ENCODE data around the gene SNRNP25.

Gene SNRNP25

DNA sequence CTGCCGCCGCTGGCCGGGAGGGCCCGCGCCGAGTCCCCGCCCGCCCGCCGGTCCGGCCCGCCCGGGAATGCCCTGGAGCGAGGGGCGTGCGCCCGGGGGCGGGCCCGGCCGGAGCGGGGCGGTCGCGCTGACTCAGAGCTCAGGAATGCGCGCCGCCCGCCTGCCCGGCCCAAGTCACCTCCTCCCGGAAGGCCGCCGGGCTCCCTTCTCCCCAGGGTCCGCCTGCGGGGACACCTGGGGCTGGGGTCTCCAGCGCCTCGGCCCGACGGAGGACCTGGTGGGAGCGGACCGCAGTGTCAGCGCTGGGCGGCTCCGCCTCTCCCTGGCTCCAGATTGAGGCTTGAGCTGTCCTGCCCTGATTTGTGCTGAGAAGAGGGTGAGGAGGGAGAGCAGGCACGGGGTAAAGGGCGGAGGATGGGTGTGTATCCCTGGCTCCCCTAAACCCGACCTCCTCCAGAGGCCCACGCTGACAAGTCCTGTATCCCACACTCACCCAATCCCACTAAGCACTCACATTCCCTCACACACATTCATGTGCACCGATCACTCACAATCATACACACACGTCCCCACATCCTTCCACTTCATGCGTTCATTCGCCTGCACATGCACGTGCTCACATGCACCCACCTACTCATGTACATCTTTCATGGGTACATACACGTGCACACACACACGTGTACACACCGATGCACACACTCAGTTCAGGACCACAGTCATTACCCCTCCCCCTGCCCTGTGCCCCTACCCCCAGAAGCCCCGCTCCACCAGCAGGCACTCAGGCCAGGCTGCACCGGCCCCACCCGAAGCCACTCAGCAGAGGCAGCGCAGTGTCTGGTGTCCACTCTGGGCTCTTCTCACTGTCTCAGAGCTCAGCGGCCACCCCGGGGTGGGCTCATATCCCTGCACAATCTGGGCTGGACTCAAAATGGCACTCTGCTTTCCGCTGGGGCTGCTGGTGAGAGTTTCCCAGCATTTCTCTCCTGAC lies 19.2 kb downstream of the SNRNP25 start, which contains the start of gene RHBDF1:
Gene RHBDF1, minus strand, starts transcription at position 71 of the 988 bp plus-strand sequence. CDS start 7,616 bp downstream, outside the sequence.
- H3K4me1 Mint-ChIP-seq (ENCODE audit: low read depth in 2 of 2), result peaks cover 17 to 19% of the 10 kb centered on the region in 2 donors
- DNase-seq, result no peak
- ATAC-seq (replicated peaks), result peak; percentile 43

DNA sequence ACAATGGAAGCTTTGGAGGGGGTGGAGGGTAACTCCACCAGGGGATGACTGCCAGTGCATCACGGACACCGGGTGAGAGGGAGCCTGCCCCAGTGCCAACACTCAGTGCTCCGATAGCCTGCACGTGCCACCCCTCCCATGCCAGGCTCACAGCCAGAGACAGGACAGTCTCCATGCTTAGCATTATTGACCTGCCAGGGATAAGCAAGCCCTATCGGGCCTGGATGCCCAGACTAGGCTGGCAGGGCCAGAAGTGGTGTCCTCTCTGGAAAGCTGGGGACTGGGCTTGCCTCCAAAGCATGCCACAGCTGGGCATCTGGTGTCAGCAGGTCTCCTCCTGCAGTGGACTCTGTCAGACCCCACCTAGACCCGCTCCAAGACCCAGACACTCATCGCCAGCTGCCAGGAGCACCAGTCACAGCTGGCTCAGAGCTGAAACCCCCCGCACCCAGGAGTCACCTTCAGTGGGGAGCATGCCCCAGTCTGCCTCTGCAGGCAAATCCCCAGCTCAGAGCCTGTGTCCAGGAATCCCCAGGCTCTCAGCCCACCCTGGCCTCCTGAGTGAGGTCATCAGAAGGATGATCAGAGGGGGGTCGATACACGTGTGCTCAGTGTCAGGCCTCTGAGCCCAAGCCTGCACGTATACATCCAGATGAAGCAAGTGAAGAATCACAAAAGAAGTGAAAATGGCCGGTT lies 20.6 kb downstream of the SNRNP25 start:
- Mint-ChIP-seq H3K9me3 (no peaks in the 10 kb centered on the region), H3K27ac (no peak overlapping the region), H3K36me3 (ENCODE audit: insufficient read depth) (peaks cover 5% of the 10 kb centered on the region), H3K4me1 (ENCODE audit: low read depth in 2 of 2) (peaks cover 25 to 26% of the 10 kb centered on the region in 2 donors), H3K27me3 (peaks cover 24 to 54% of the 10 kb centered on the region in 2 donors), H3K4me3 (peak overlapping the region in 1 of 2 donors; percentile 43)
- no peak for DNase-seq
- ATAC-seq (replicated peaks), result no peak

More for the DNA sequence above, 19.2 kb downstream of the SNRNP25 start, which contains the start of gene RHBDF1:
- Mint-ChIP-seq H3K27ac (no peak within 1 kb of the TSS), H3K9me3 (no peaks in the 10 kb centered on the region), H3K4me3 (peak within 1 kb of the TSS; percentile 43 to 54), H3K36me3 (ENCODE audit: insufficient read depth) (peaks cover 3% of the 10 kb centered on the region), H3K27me3 (peaks cover 24 to 54% of the 10 kb centered on the region in 2 donors)

DNA sequence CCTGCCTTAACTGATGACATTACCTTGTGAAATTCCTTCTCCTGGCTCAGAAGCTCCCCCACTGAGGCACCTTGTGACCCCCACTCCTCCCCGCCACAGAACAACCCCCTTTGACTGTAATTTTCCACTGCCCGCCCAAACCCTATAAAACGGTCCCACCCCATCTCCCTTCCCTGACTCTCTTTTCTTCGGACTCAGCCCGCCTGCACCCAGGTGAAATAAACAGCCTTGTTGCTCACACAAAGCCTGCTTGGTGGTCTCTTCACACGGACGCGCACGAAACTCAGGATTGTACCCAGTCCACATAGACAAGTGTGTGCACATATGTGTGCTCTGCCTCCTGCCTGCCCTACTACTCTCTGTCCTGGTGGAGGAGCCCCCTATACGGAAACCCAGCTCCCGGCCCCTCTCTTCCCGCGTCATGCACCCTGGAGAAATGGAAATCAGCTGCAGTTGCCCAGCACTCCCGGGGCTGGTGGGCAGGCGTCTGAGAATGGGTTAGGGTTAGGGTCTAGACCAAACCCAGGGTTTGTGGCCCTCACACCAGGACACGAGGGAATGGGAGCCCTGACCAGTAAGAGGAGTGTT lies 21.2 kb downstream of the SNRNP25 start:
- Mint-ChIP-seq H3K9me3 (no peaks in the 10 kb centered on the region), H3K4me3 (no peak overlapping the region), H3K36me3 (ENCODE audit: insufficient read depth) (peaks cover 7% of the 10 kb centered on the region), H3K27me3 (peaks cover 24 to 48% of the 10 kb centered on the region in 2 donors), H3K4me1 (ENCODE audit: low read depth in 2 of 2) (peaks cover 28 to 30% of the 10 kb centered on the region in 2 donors), H3K27ac (no peak overlapping the region)
- ATAC-seq (replicated peaks) (no peak), DNase-seq (no peak)

DNA sequence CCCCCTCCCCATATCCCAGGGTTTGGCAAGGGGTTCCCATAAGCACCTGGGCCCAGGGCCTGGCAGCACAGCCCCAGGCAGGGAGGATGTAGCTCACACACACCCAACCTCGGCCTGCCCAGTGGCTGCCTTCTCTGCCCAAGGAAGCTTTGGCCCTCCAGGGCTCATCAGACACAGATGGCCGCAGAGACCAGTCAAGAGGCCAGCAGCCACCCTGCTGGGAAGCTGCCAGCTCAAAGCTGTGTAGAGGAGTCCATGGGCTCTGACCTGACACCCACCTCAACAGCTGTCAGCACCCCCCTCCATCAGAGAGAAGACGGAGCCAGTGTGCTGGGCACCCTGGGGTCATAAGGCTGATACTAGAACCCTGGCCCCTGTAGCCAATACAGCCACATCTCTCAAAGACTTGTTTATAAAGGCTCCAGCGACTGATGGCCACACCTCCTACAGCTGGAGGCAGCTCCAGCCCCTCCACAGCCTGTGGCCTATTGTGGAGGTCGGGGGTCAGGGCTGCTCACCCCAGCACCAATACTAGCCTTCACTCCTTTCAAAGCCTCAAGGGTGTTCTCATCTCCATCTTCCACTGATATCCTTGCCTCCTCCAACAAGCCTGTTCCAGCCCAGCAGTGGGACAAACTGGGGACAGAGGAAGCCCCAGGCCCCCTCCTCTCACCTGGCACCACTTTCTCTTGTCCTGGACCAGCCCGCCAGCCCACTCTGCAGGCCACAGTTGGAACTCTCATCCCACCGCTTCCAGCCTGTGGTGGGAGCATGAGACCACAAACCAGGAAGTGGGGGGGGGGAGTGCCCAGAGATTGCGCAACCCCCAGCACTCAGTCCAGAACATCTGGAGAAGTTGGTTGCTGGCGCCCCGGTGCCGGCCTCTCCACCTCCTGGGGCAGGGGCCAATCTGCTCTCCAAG lies 22.2 kb downstream of the SNRNP25 start:
- DNase-seq, result no peak

GRCh38 chr16:76535-77272 lies 23.1 kb downstream of the SNRNP25 start:
- Mint-ChIP-seq H3K4me1 (ENCODE audit: low read depth in 2 of 2) (peaks cover 31% of the 10 kb centered on the region in 2 donors), H3K36me3 (ENCODE audit: insufficient read depth) (peaks cover 7% of the 10 kb centered on the region), H3K9me3 (no peaks in the 10 kb centered on the region), H3K4me3 (peak overlapping the region; percentile 84 to 87), H3K27me3 (peaks cover 20 to 29% of the 10 kb centered on the region in 2 donors), H3K27ac (peak overlapping the region; percentile 49 to 72)
- ATAC-seq (replicated peaks), result no peak
- DNase-seq, result no peak

More for the DNA sequence above, 22.2 kb downstream of the SNRNP25 start:
- ATAC-seq (replicated peaks), result no peak
- peak overlapping the region; percentile 44 to 72 for H3K27ac Mint-ChIP-seq
- H3K36me3 Mint-ChIP-seq (ENCODE audit: insufficient read depth), result peaks cover 7% of the 10 kb centered on the region
- peak overlapping the region; percentile 84 to 87 for H3K4me3 Mint-ChIP-seq
- H3K4me1 Mint-ChIP-seq (ENCODE audit: low read depth in 2 of 2), result peaks cover 28 to 31% of the 10 kb centered on the region in 2 donors
- no peaks in the 10 kb centered on the region for H3K9me3 Mint-ChIP-seq
- H3K27me3 Mint-ChIP-seq, result peaks cover 21 to 38% of the 10 kb centered on the region in 2 donors

DNA sequence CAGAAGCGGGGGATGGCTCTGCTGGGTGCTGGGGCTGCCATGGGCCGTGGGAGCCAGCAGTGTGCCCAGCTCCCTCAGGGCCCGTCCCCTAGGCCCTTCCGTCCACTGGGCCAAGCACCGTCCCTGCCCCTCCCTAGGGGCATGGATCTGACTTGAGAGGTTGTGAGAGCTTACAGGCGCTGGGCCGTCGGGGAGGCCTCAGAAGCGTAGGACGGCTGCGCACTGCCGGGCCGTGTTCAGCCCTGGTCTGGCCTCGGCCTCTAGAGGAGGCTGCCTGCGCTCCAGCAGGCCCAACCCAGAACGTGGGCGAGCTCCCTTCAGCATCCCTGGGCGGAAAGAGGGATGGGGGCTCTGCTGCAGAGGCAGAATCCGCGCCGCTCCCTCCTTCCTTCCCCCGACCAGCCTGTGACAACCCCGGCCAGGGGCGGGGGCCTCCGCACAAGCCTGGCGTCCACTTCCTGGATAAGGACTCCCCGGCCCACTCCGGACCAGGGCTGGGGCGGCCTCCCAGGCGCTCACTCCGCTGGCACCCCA lies 23.7 kb downstream of the SNRNP25 start:
- Mint-ChIP-seq H3K4me3 (peak overlapping the region; percentile 84 to 87), H3K27ac (peak overlapping the region; percentile 49 to 72), H3K9me3 (no peaks in the 10 kb centered on the region), H3K4me1 (ENCODE audit: low read depth in 2 of 2) (peaks cover 31% of the 10 kb centered on the region in 2 donors), H3K27me3 (peaks cover 20 to 28% of the 10 kb centered on the region in 2 donors), H3K36me3 (ENCODE audit: insufficient read depth) (peaks cover 7% of the 10 kb centered on the region)
- peak in 1 of 3 experiments; percentile 10 for DNase-seq
- peak; percentile 25 for ATAC-seq (replicated peaks)

- no peaks in the 10 kb centered on the region for H3K9me3 Mint-ChIP-seq
- H3K27me3 Mint-ChIP-seq, result peaks cover 17 to 23% of the 10 kb centered on the region in 2 donors
- peaks cover 7% of the 10 kb centered on the region for H3K36me3 Mint-ChIP-seq (ENCODE audit: insufficient read depth)
- peak; percentile 82 for ATAC-seq (replicated peaks)
- peak; percentile 69 to 77 (median 75) for DNase-seq
- H3K4me1 Mint-ChIP-seq (ENCODE audit: low read depth in 2 of 2), result peaks cover 29 to 32% of the 10 kb centered on the region in 2 donors
- peak within 1 kb of the TSS; percentile 82 to 88 for H3K27ac Mint-ChIP-seq
- H3K4me3 Mint-ChIP-seq, result peak within 1 kb of the TSS; percentile 84 to 87
Observed at GRCh38 chr16:77807-78443, 24.3 kb downstream of the SNRNP25 start, which contains the start of gene MPG. MPG (plus strand) TSS chr16:78225; CDS start chr16:78310, 85 bp downstream.

GRCh38 chr16:78444-79150 lies 25.0 kb downstream of the SNRNP25 start:
- peak in 1 of 3 experiments; percentile 18 for DNase-seq
- Mint-ChIP-seq H3K9me3 (no peaks in the 10 kb centered on the region), H3K4me3 (peak overlapping the region; percentile 84 to 87), H3K27ac (peak overlapping the region; percentile 82 to 88), H3K27me3 (peaks cover 11 to 17% of the 10 kb centered on the region in 2 donors), H3K4me1 (ENCODE audit: low read depth in 2 of 2) (peaks cover 29 to 34% of the 10 kb centered on the region in 2 donors), H3K36me3 (ENCODE audit: insufficient read depth) (peaks cover 7% of the 10 kb centered on the region)
- ATAC-seq (replicated peaks), result peak; percentile 38

DNA sequence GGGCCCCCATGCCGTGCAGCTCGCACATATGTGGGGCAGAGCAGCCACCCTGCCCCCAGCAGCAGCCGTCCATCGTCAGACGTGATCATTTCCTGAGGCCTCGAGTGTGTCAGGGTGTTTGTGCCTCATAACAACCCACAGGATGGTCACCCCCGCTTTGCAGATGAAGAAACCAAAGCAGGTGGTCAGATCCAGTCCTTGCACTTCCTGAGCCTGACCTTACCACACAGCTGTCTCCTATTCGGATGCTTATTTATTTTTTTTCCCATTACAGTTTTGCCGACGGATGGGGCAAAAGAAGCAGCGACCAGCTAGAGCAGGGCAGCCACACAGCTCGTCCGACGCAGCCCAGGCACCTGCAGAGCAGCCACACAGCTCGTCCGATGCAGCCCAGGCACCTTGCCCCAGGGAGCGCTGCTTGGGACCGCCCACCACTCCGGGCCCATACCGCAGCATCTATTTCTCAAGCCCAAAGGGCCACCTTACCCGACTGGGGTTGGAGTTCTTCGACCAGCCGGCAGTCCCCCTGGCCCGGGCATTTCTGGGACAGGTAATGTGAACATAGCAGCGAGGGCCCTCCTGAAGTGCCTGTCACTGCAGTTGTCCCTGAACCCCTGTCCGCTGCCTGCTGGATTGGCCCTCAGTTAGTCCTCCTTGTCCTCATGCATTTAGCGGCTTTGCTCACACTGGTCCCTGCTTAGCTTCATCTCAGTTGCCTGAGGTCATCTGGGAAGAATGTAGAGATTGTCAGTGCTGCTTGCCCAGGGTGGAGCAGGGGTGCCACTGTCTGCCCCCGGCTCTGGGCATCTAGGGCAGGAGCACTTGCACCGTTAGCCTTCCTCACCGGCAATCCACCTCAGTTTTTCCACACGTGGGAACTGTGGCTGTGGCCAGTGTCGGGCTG lies 25.8 kb downstream of the SNRNP25 start:
- DNase-seq, result no peak
- H3K27ac Mint-ChIP-seq, result peak overlapping the region; percentile 82 to 88
- peaks cover 35 to 42% of the 10 kb centered on the region in 2 donors for H3K4me1 Mint-ChIP-seq (ENCODE audit: low read depth in 2 of 2)
- peak overlapping the region; percentile 84 to 87 for H3K4me3 Mint-ChIP-seq
- ATAC-seq (replicated peaks), result no peak
- H3K9me3 Mint-ChIP-seq, result no peaks in the 10 kb centered on the region
- H3K27me3 Mint-ChIP-seq, result peaks cover 6 to 9% of the 10 kb centered on the region in 2 donors
- peaks cover 10% of the 10 kb centered on the region for H3K36me3 Mint-ChIP-seq (ENCODE audit: insufficient read depth)

GRCh38 chr16:83060-83603 lies 29.5 kb downstream of the SNRNP25 start:
- Mint-ChIP-seq H3K9me3 (no peaks in the 10 kb centered on the region), H3K36me3 (ENCODE audit: insufficient read depth) (peaks cover 29% of the 10 kb centered on the region), H3K27ac (peak overlapping the region; percentile 70 to 81), H3K4me1 (ENCODE audit: low read depth in 2 of 2) (peaks cover 29 to 34% of the 10 kb centered on the region in 2 donors), H3K27me3 (no peaks in the 10 kb centered on the region), H3K4me3 (peak overlapping the region; percentile 7 to 11)
- DNase-seq (no peak), ATAC-seq (replicated peaks) (no peak)
